HCT116 (cell line): ENCODE data around the gene PITPNM1.

Experiments used
- CEBPB ChIP-seq: IDR thresholded peaks from 2 replicates; pipeline ENCODE4 v1.6.1; 2012; ENCODE audit warnings: low read depth
- ELF1 ChIP-seq: IDR thresholded peaks from 2 replicates; pipeline ENCODE4 v1.6.1; 2012; ENCODE audit warnings: low read depth, borderline replicate concordance
- EZH2 ChIP-seq: fragments of 200-600 bp; sonication (generic); IDR thresholded peaks from 2 replicates; pipeline ENCODE4 v1.6.1; 2017; ENCODE audit warnings: antibody characterized with exemption, mixed run types
- EZH2phosphoT487 ChIP-seq: fragments of 200-600 bp; IDR thresholded peaks from 2 replicates; pipeline ENCODE4 v1.6.1; 2018; ENCODE audit warnings: antibody characterized with exemption, borderline replicate concordance
- FOSL1 ChIP-seq: IDR thresholded peaks from 2 replicates; pipeline ENCODE4 v1.6.1; 2012; ENCODE audit warnings: low read depth
- JUND ChIP-seq: IDR thresholded peaks from 2 replicates; pipeline ENCODE4 v1.6.1; 2012
- POLR2A ChIP-seq: IDR thresholded peaks from 2 replicates; pipeline ENCODE4 v1.7.0; 2011; ENCODE audit warnings: borderline replicate concordance; ENCODE audit not compliant: insufficient read depth, insufficient read length; ENCODE audit errors: extremely low read depth
- POLR2AphosphoS5 ChIP-seq: IDR thresholded peaks from 2 replicates; pipeline ENCODE4 v1.6.1; 2011; ENCODE audit warnings: mild to moderate bottlenecking, low read depth, low read length, moderate library complexity
- RAD21 ChIP-seq: IDR thresholded peaks from 2 replicates; pipeline ENCODE4 v1.6.1; 2012; ENCODE audit warnings: low read depth, mild to moderate bottlenecking
- SIN3A ChIP-seq: IDR thresholded peaks from 2 replicates; pipeline ENCODE4 v1.6.1; 2012; ENCODE audit warnings: low read depth
- TCF7L2 ChIP-seq: IDR thresholded peaks from 2 replicates; pipeline ENCODE4 v1.7.0; 2011; ENCODE audit warnings: borderline replicate concordance, inconsistent platforms; ENCODE audit not compliant: insufficient read depth, insufficient read length; ENCODE audit errors: extremely low read depth
- ZNF274 ChIP-seq: fragments of 200-500 bp; sonication (Bioruptor generic); IDR thresholded peaks from 2 replicates; pipeline ENCODE4 v1.6.1; 2014; ENCODE audit warnings: mild to moderate bottlenecking, low read depth, low read length, inconsistent platforms
- TF ChIP-seq, protein P1 (sequence below), 3 experiments: fragments of 200-600 bp in 1 of 3; sonication (generic) in 1 of 3; IDR thresholded peaks in 2 of 3; conservative IDR thresholded peaks in 1 of 3; 2 replicates each; pipeline ENCODE4 v1.5.1; 2012 to 2017; ENCODE audit warnings: low read depth in 2 of 3, low read length in 2 of 3, antibody characterized with exemption in 1 of 3, borderline replicate concordance in 1 of 3, control low read depth in 1 of 3, mild to moderate bottlenecking in 1 of 3, mixed read lengths in 1 of 3, mixed run types in 1 of 3, moderate library complexity in 1 of 3; ENCODE audit not compliant: insufficient read depth in 1 of 3
- TF ChIP-seq, protein P2 (sequence below): IDR thresholded peaks from 2 replicates; pipeline ENCODE4 v1.6.1; 2011; ENCODE audit warnings: mild to moderate bottlenecking, low read length, moderate library complexity; ENCODE audit not compliant: insufficient replicate concordance; ENCODE audit errors: extremely low read depth

DNA sequence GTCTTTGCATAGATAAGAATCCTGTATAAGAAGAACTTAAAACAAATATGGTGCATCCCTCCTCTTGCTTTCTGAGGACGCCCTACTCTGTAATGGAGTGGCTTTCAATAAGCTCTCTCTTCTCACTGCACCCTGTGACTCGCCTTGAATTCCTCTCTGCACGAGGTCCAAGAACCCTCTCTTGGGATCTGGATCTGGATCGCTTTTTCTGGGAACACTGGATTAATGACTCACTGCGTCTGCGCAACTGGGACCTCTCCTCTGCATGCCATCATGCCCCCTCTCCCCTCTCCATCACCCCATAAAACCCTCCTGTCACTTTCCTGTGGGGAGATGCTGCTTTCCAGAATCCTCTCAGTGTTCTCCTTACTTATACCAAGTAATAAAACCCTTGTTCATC is 33.1 kb upstream of the PITPNM1 start:
- TF ChIP-seq, protein P1, sequence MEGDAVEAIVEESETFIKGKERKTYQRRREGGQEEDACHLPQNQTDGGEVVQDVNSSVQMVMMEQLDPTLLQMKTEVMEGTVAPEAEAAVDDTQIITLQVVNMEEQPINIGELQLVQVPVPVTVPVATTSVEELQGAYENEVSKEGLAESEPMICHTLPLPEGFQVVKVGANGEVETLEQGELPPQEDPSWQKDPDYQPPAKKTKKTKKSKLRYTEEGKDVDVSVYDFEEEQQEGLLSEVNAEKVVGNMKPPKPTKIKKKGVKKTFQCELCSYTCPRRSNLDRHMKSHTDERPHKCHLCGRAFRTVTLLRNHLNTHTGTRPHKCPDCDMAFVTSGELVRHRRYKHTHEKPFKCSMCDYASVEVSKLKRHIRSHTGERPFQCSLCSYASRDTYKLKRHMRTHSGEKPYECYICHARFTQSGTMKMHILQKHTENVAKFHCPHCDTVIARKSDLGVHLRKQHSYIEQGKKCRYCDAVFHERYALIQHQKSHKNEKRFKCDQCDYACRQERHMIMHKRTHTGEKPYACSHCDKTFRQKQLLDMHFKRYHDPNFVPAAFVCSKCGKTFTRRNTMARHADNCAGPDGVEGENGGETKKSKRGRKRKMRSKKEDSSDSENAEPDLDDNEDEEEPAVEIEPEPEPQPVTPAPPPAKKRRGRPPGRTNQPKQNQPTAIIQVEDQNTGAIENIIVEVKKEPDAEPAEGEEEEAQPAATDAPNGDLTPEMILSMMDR (IDR thresholded peaks at IDR 0.05 in 2 of 3, conservative IDR thresholded peaks at IDR 0.05 in 1 of 3; ENCODE audit: borderline replicate concordance in 1 of 3, insufficient read depth in 1 of 3, low read depth in 2 of 3, low read length in 2 of 3), result no peak
- no peak for TF ChIP-seq EZH2
- TF ChIP-seq POLR2A, result no peak
- TF ChIP-seq SIN3A, result no peak
- TF ChIP-seq POLR2AphosphoS5, result no peak
- TF ChIP-seq ELF1, result no peak
- no peak for TF ChIP-seq TCF7L2
- no peak for TF ChIP-seq EZH2phosphoT487
- no peak for TF ChIP-seq FOSL1
- TF ChIP-seq, protein P2, sequence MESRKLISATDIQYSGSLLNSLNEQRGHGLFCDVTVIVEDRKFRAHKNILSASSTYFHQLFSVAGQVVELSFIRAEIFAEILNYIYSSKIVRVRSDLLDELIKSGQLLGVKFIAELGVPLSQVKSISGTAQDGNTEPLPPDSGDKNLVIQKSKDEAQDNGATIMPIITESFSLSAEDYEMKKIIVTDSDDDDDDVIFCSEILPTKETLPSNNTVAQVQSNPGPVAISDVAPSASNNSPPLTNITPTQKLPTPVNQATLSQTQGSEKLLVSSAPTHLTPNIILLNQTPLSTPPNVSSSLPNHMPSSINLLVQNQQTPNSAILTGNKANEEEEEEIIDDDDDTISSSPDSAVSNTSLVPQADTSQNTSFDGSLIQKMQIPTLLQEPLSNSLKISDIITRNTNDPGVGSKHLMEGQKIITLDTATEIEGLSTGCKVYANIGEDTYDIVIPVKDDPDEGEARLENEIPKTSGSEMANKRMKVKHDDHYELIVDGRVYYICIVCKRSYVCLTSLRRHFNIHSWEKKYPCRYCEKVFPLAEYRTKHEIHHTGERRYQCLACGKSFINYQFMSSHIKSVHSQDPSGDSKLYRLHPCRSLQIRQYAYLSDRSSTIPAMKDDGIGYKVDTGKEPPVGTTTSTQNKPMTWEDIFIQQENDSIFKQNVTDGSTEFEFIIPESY, result no peak
- TF ChIP-seq ZNF274, result no peak
- TF ChIP-seq CEBPB, result no peak
- no peak for TF ChIP-seq JUND
- no peak for TF ChIP-seq RAD21
